Inflammatory macrophage treated with lipopolysaccharide for 1 hour (primary cell): ENCODE data around the gene SNX11.
A peak's percentile ranks its signal among the peaks of the same experiment; 100 is the strongest.

Experiments used
- DNase-seq, 2 donors: peaks; one replicate each; pipeline ENCODE4 v3.0.0-alpha.2; 2020 to 2022

SNX11 gene

GRCh38 chr17:48134912-48135480 lies 27.4 kb downstream of the SNX11 start:
- DNase-seq = no peak

DNA sequence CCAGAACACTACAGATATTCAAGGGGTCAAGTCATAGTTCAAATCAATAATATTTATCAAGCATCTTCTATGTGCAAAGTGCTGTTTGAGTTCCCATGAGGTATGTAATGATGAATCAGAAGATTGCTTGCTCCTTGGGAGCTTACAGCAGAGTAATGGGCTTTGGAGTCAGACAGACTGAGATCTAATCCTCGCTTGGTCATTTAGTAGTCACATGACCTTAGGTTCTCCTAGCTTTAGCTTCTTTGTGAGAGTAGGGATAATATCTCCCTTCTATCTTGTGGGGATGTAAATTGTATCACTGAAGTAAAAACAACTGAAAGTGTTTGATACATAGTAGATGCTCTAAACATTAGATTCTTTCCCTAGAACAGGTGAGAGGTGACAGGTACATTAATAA lies 30.1 kb downstream of the SNX11 start:
- no peak for DNase-seq

- DNase-seq = peak; percentile 49 to 54
Observed at GRCh38 chr17:48139944-48140343, 32.4 kb downstream of the SNX11 start.

DNA sequence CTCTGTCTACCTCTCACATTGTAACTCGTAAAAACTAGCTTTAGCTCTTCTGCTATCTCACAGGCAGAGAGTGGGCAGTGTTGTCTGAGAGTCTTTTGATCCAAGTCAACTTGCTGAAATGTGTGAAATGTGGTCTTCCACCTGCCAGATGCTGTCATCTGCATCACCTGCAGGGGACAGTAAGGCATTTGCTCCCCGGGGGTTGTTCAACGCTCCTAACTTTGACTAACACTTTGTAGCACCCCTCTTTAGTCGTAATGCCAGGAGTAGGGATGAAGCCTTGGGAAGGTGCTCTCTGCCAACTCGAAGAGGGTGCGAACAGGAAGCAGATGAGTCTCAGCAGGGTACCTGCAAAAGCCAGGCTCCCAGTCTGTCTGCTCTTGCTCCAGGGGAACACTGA lies 36.1 kb downstream of the SNX11 start:
- no peak for DNase-seq

DNA sequence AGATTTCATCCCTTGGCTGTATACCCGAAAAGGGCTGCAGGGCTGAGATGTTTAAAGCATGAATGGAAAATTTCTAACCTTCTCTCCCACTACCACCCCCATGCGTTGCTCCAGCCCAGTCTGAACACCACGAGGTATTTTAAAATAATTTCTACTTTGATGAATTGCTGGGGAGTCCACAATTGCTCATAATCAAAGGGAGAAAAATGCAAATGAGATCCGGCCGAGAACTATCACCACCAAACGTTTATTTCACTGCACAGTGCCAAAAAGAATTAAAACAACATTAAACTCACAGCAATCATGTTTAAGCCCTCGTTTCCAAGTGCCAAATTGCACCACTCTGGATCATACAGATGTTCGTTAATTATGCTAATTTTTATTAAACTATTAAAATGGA lies 36.7 kb downstream of the SNX11 start:
- DNase-seq = no peak

DNA sequence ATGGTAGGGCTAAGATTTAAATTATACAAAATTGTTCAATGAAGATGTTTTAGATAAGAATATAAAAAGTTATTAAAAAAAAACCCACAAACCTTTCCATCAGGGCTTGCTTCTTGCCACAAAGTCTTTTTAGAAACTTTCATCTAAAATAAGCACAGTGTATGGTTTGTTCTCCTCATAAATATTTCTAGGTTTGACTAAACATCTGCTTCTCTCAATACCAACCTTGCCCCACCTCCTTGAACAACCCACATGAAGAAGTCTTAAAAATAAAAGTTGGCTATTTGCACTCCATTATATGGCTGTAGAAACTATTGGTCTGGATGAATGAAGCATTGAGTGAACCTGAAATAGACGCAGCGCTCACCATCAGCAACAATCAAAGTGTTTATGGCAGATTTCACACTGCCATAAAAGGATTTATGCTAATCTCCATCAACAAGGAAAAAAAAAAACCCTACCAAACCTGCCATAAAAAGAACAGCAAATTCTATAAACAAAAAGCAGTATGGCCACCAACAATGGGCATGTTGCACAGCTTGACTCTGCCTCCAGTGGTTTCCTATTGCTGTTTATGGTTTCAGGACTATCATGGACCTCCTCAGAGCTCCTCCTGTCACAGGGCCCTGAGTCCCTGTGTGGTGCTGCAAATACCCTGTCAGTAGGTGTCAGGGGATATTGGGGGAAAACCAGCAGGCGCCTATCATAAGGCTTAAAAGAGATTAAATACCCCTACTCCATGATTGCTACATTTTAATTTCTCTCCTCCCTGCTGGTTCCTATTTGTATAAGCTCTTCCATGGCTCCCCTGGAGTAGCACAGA lies 37.6 kb downstream of the SNX11 start:
- no peak for DNase-seq

DNA sequence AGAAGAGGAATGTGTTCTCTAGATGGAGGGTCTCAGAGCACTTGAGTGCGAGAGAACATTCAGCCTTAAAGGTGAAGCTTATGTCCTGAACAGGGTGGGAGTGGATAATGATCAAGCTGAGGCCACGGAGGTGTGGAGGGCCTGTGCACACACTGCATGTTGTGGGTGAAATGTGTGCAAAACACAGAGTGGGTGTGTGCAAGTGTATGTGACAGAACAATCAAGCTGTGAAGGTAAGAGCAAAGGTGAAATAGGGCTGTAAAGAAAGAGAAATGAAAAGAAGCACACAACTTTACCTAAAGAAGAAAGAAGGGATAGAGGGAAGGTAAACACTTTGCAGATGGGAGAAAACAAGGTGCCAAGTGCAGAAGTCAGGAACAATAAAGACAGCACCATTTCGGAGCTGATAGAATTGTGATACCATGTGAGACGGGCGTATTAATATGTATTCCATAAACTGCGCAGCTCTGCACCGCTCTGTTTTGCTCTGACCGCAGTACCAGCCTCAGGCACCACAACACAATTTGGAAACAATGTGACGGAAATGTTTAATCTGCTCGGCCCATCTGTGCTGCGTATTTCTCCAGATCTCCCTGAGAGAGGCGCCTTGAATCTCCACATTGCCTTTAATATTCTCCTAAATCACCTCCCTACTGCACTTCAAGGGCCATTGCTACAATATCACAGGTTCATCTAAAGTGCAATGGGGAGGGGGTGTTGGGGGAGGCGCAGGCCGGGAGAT lies 40.6 kb downstream of the SNX11 start:
- no peak for DNase-seq

DNA sequence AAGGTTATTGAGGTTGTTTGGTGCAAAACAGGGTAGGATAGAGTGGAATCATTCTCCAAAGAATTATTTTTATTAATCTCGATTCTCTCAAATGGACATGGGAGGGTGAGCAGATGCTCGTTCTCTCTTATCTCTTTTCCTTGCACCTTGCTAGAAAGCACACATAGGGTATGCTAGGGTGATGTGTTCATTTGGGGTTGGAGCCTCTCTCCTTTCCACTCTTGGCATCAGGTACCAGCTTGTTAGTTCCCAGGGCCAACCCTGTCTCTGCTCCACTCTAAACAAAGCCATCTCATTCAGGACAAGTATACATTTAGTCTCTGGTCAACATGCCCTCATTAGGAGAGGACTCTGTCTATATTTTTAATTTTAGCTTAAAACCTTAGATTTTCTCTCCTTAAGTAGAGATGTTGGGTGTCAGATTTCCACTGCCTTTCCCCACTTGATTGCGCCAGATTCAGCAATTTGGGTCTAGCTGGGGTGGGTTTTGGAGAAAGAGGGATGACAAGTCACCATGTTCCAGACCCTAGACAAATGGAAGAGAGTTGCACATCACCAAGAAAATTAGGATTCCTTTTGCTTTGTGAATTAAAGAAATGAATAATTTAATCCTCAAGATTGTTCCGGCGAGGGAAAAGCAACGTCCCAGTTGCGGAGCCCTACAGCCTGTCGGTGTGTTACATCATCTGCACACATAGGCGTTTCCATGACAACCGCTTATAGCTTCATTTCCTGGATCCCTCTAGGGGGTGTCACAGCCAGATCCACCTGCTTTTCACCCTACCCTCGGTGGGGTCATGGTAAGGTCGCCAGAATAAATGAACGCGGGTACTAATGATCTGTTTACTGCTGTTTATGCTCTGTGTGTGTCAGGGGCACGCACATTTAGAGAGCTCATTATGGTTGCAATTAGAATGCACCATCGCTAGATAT lies 41.6 kb downstream of the SNX11 start:
- no peak for DNase-seq

GRCh38 chr17:48149787-48150463 lies 42.4 kb downstream of the SNX11 start:
- DNase-seq = no peak

DNA sequence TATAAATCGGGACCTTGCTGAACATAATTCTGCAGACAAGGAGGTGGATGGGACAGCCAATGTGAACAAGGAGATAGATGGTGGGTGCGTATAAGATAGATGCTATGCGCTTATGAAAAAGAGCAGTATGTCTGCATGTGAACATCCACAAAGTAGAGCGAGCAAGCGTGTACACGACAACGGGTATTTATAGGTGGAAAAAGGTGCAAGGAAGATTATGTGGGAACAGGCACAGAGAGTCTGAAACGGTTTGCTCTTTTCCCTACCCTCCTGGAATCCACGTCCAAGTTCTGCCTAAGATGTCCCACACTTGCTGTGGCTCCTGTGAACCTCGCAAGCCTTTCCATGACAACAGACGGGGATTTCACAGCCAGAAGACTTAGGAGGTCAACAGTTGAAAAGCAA lies 43.0 kb downstream of the SNX11 start:
- no peak for DNase-seq

DNA sequence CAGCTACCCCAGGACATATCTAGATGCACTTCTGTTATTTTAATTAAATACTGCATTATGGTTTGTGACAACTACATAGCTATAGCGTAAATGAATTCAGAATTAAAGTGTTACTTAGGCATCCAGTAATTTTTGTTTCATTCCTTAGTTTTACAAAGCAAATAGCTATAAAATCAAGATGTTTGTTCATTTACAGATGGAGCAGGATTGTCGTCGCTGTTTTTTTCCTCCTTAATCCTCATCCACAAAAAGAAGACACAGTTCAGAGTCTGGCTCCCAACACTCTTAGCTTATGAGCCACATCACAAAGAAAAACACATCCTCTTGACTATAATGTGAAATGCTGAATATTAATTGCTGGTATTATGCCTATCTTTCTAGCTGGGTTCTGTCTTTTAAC lies 43.7 kb downstream of the SNX11 start:
- DNase-seq = no peak

DNA sequence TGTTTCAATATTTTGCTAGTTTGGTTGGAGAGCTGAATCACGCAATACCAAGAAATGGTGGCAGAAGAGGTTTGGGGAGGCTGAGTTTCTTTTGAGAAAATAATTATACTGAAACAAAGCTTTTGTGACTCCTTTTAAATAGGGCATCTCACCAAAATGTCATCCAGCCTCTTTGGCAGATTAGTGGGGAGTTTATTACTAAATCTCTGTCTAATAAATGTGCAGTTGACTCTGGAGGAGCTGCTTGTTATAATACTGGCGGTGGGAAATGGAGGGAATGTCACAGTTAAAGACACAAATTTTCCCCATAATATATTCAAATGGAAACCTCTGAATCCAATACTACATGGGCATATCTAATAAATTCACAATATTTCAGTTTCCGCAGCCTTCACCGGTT lies 44.7 kb downstream of the SNX11 start:
- no peak for DNase-seq

GRCh38 chr17:48153691-48154358 lies 46.3 kb downstream of the SNX11 start:
- DNase-seq = peak; percentile 11 to 27

- no peak for DNase-seq
Observed at GRCh38 chr17:48155889-48156611, 48.5 kb downstream of the SNX11 start.

DNA sequence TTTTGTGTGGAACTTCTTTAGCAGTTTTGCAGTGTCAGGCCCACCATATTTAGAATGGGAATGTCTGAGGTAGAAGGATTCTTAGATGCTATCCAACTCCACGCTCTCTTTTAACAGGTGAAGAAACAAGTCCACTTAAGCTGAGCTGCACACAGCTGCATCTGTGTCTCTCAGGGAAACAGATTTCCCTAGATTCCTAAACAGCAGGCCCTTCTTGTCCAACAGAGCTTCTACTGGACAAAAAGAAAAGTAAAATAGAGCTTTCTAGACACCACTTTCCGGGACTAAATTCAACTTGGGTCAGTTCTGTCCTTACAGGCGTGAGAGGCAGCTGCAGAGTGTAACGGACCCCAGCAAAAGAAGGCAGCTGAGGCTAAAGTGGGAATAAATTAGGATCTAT lies 51.7 kb downstream of the SNX11 start:
- DNase-seq = no peak

- DNase-seq = no peak
Observed at GRCh38 chr17:48160177-48161081, 52.9 kb downstream of the SNX11 start.

GRCh38 chr17:48161127-48161905 lies 53.8 kb downstream of the SNX11 start:
- no peak for DNase-seq

- DNase-seq = no peak
Observed at GRCh38 chr17:48162306-48162934, 54.9 kb downstream of the SNX11 start.
